ENCODE measurements around the gene DPYD.

The DPYD gene

GRCh38 chr1:97845805-97846204, 75.0 kb downstream of the DPYD start:
- Histone ChIP-seq H3K36me3 (peaks cover 14% of the 10 kb centered on the region; the same call in 1 of the 2 replicates), H4K20me1 (no peaks in the 10 kb centered on the region), H3K27me3 (no peaks in the 10 kb centered on the region), H3K9me3 (peaks cover 18% of the 10 kb centered on the region), H3K4me1 (peaks cover 13% of the 10 kb centered on the region; the same call in 1 of the 2 replicates), H3K4me2 (no peak overlapping the region), H3K4me3 (no peak overlapping the region), H3K27ac (no peak overlapping the region), H3K9ac (no peak overlapping the region)
- no peak for TF ChIP-seq Cebpa-rat (IDR thresholded peaks at IDR 0.05)

- Histone ChIP-seq H3K9me3 (peaks cover 18% of the 10 kb centered on the region), H3K4me3 (no peak overlapping the region), H3K4me1 (peaks cover 9% of the 10 kb centered on the region; the same call in 1 of the 2 replicates), H3K4me2 (no peak overlapping the region), H3K9ac (no peak overlapping the region), H3K36me3 (peaks cover 14% of the 10 kb centered on the region; the same call in 1 of the 2 replicates), H4K20me1 (no peaks in the 10 kb centered on the region), H3K27ac (no peak overlapping the region), H3K27me3 (no peaks in the 10 kb centered on the region)
- TF ChIP-seq Cebpa-rat (IDR thresholded peaks at IDR 0.05): no peak
Measured at GRCh38 chr1:97844552-97845089, 76.2 kb downstream of the DPYD start.

- no peak for TF ChIP-seq Cebpa-rat (IDR thresholded peaks at IDR 0.05)
- H3K9ac ChIP-seq: no peak overlapping the region
Measured at GRCh38 chr1:97841338-97841737, 79.5 kb downstream of the DPYD start.

GRCh38 chr1:97837161-97837560, 83.7 kb downstream of the DPYD start:
- Histone ChIP-seq H3K4me1 (peaks cover 12% of the 10 kb centered on the region), H3K4me3 (no peak overlapping the region), H3K9me3 (no peaks in the 10 kb centered on the region), H3K9ac (no peak overlapping the region), H3K27me3 (no peaks in the 10 kb centered on the region), H3K36me3 (no peaks in the 10 kb centered on the region), H4K20me1 (no peaks in the 10 kb centered on the region), H3K4me2 (no peak overlapping the region), H3K27ac (no peak overlapping the region)
- TF ChIP-seq Cebpa-rat (IDR thresholded peaks at IDR 0.05): no peak

More at GRCh38 chr1:97841338-97841737, 79.5 kb downstream of the DPYD start:
- Histone ChIP-seq H3K4me1 (no peaks in the 10 kb centered on the region), H3K4me2 (no peak overlapping the region), H3K36me3 (peaks cover 14% of the 10 kb centered on the region; the same call in 1 of the 2 replicates), H3K27ac (no peak overlapping the region), H4K20me1 (no peaks in the 10 kb centered on the region), H3K27me3 (no peaks in the 10 kb centered on the region), H3K9me3 (peaks cover 17% of the 10 kb centered on the region), H3K4me3 (no peak overlapping the region)

- H3K9ac ChIP-seq: no peak overlapping the region
- H3K27ac ChIP-seq: no peak overlapping the region
Measured at GRCh38 chr1:97834899-97835298, 85.9 kb downstream of the DPYD start.

GRCh38 chr1:97833881-97834280, 87.0 kb downstream of the DPYD start:
- H3K27ac ChIP-seq: no peak overlapping the region
- H3K27me3 ChIP-seq: no peaks in the 10 kb centered on the region
- no peaks in the 10 kb centered on the region for H4K20me1 ChIP-seq
- H3K4me3 ChIP-seq: no peak overlapping the region
- no peak overlapping the region for H3K9ac ChIP-seq
- H3K4me2 ChIP-seq: no peak overlapping the region
- H3K36me3 ChIP-seq: no peaks in the 10 kb centered on the region
- H3K4me1 ChIP-seq: peaks cover 30% of the 10 kb centered on the region
- no peaks in the 10 kb centered on the region for H3K9me3 ChIP-seq
- no peak for TF ChIP-seq Cebpa-rat (IDR thresholded peaks at IDR 0.05)

More at GRCh38 chr1:97834899-97835298, 85.9 kb downstream of the DPYD start:
- peaks cover 30% of the 10 kb centered on the region for H3K4me1 ChIP-seq
- no peaks in the 10 kb centered on the region for H3K9me3 ChIP-seq
- H3K4me2 ChIP-seq: no peak overlapping the region
- TF ChIP-seq Cebpa-rat (IDR thresholded peaks at IDR 0.05): no peak
- H4K20me1 ChIP-seq: no peaks in the 10 kb centered on the region
- no peaks in the 10 kb centered on the region for H3K36me3 ChIP-seq
- no peaks in the 10 kb centered on the region for H3K27me3 ChIP-seq
- no peak overlapping the region for H3K4me3 ChIP-seq

- H3K9ac ChIP-seq: no peak overlapping the region
- no peaks in the 10 kb centered on the region for H3K36me3 ChIP-seq
- peaks cover 38% of the 10 kb centered on the region for H3K4me1 ChIP-seq
- H4K20me1 ChIP-seq: no peaks in the 10 kb centered on the region
- H3K27ac ChIP-seq: no peak overlapping the region
- H3K9me3 ChIP-seq: no peaks in the 10 kb centered on the region
- H3K4me3 ChIP-seq: no peak overlapping the region
- no peaks in the 10 kb centered on the region for H3K27me3 ChIP-seq
- peak overlapping the region; percentile 26 for H3K4me2 ChIP-seq
- TF ChIP-seq Cebpa-rat (IDR thresholded peaks at IDR 0.05): no peak
Measured at GRCh38 chr1:97832481-97832880, 88.4 kb downstream of the DPYD start.

- TF ChIP-seq Cebpa-rat (IDR thresholded peaks at IDR 0.05): no peak
- Histone ChIP-seq H3K4me1 (peaks cover 39% of the 10 kb centered on the region), H3K9me3 (no peaks in the 10 kb centered on the region), H3K27me3 (no peaks in the 10 kb centered on the region), H4K20me1 (no peaks in the 10 kb centered on the region), H3K4me3 (no peak overlapping the region), H3K4me2 (peak overlapping the region; percentile 47), H3K27ac (no peak overlapping the region), H3K36me3 (no peaks in the 10 kb centered on the region), H3K9ac (no peak overlapping the region)
Measured at GRCh38 chr1:97827887-97828286, 92.9 kb downstream of the DPYD start.

GRCh38 chr1:97826820-97827219, 94.0 kb downstream of the DPYD start:
- Histone ChIP-seq H3K36me3 (no peaks in the 10 kb centered on the region), H3K27me3 (no peaks in the 10 kb centered on the region), H3K4me2 (no peak overlapping the region), H3K9me3 (no peaks in the 10 kb centered on the region), H3K27ac (no peak overlapping the region), H3K9ac (no peak overlapping the region), H4K20me1 (no peaks in the 10 kb centered on the region), H3K4me3 (no peak overlapping the region), H3K4me1 (peaks cover 29% of the 10 kb centered on the region)
- TF ChIP-seq Cebpa-rat (IDR thresholded peaks at IDR 0.05): no peak

- Histone ChIP-seq H3K4me2 (no peak overlapping the region), H3K9ac (no peak overlapping the region), H3K9me3 (no peaks in the 10 kb centered on the region), H3K4me3 (no peak overlapping the region), H3K27me3 (no peaks in the 10 kb centered on the region), H3K36me3 (no peaks in the 10 kb centered on the region), H3K4me1 (peaks cover 15% of the 10 kb centered on the region), H4K20me1 (no peaks in the 10 kb centered on the region), H3K27ac (no peak overlapping the region)
- TF ChIP-seq Cebpa-rat (IDR thresholded peaks at IDR 0.05): no peak
Measured at GRCh38 chr1:97824624-97825023, 96.2 kb downstream of the DPYD start.

GRCh38 chr1:97824200-97824599, 96.6 kb downstream of the DPYD start:
- TF ChIP-seq Cebpa-rat (IDR thresholded peaks at IDR 0.05): no peak
- Histone ChIP-seq H3K4me1 (peaks cover 15% of the 10 kb centered on the region), H3K9ac (no peak overlapping the region), H3K27me3 (no peaks in the 10 kb centered on the region), H4K20me1 (no peaks in the 10 kb centered on the region), H3K9me3 (no peaks in the 10 kb centered on the region), H3K27ac (no peak overlapping the region), H3K4me2 (no peak overlapping the region), H3K36me3 (no peaks in the 10 kb centered on the region), H3K4me3 (no peak overlapping the region)
